ENCODE results near the gene CHAMP1.

GRCh38 chr13:114284680-114285079 lies 29.6 kb upstream of the CHAMP1 start:
- TF ChIP-seq CTCF (IDR thresholded peaks at IDR 0.05; ENCODE audit: low read depth, low read length) (no peak), EZH2phosphoT487 (IDR thresholded peaks at IDR 0.05; ENCODE audit: low read depth) (no peak)

All from OCI-LY3 (cell line).